SH-SY5Y (cell line): Measurements from ENCODE around the gene TBC1D22A.

Experiments
- GATA2 ChIP-seq: IDR thresholded peaks from 2 replicates; pipeline ENCODE4 v1.6.1; 2011; ENCODE audit warnings: mild to moderate bottlenecking, low read depth, low read length
- GATA3 ChIP-seq: IDR thresholded peaks from 2 replicates; pipeline ENCODE4 v1.6.1; 2011; ENCODE audit warnings: low read depth, mild to moderate bottlenecking, low read length, moderate library complexity

- TF ChIP-seq GATA3 (no peak), GATA2 (no peak)
These were observed 400.4 kb downstream of the TBC1D22A start for GRCh38 chr22:47162865-47163264.
